Measurements from ENCODE around the gene ZDHHC24. TPM values are rescaled to one million over a fixed set of nuclear protein-coding genes. Genes with fewer than 3 reads are reported as not detected.

The ZDHHC24 gene
- total RNA-seq, 1 experiment from 2014 or later = 9.7 TPM

- ChIA-PET POLR2A (ENCODE audit: low non-redundant PET) (no interaction called here), CTCF (interaction anchor here (0.6 to 0.9 kb wide), 2 partner anchors 19 to 210 kb away, joined by 3 to 6 read pairs; no protein-coding TSS in a partner anchor)
- Histone ChIP-seq H3K27me3 (replicated peaks; ENCODE audit: insufficient read depth, low read depth, low read length, poor library complexity) (no peaks in the 10 kb centered on the region), H3K4me1 (ENCODE audit: insufficient read depth, low read length, poor library complexity, severe bottlenecking) (peaks cover 11% of the 10 kb centered on the region), H3K9me3 (ENCODE audit: low read depth, low read length, poor library complexity, severe bottlenecking) (no peaks in the 10 kb centered on the region), H3K27ac (ENCODE audit: low read depth, low read length, poor library complexity, severe bottlenecking) (peak overlapping the region; percentile 55), H3K36me3 (ENCODE audit: insufficient read depth, low read length, poor library complexity, severe bottlenecking) (peaks cover 8% of the 10 kb centered on the region), H3K4me3 (ENCODE audit: low read depth, low read length, poor library complexity, severe bottlenecking) (peak overlapping the region; percentile 67)
- TF ChIP-seq, protein P1, sequence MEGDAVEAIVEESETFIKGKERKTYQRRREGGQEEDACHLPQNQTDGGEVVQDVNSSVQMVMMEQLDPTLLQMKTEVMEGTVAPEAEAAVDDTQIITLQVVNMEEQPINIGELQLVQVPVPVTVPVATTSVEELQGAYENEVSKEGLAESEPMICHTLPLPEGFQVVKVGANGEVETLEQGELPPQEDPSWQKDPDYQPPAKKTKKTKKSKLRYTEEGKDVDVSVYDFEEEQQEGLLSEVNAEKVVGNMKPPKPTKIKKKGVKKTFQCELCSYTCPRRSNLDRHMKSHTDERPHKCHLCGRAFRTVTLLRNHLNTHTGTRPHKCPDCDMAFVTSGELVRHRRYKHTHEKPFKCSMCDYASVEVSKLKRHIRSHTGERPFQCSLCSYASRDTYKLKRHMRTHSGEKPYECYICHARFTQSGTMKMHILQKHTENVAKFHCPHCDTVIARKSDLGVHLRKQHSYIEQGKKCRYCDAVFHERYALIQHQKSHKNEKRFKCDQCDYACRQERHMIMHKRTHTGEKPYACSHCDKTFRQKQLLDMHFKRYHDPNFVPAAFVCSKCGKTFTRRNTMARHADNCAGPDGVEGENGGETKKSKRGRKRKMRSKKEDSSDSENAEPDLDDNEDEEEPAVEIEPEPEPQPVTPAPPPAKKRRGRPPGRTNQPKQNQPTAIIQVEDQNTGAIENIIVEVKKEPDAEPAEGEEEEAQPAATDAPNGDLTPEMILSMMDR (conservative IDR thresholded peaks at IDR 0.05; ENCODE audit: low read depth, low read length) = no peak
- no peak for TF ChIP-seq EZH2 (IDR thresholded peaks at IDR 0.05; ENCODE audit: borderline replicate concordance, low read depth, low read length, poor library complexity, severe bottlenecking)
- no peak for DNase-seq (ENCODE audit: low spot score)
- TSS peak; percentile 64 for BruUV-seq (replicated peaks)
- intact Hi-C loops (cut with micrococcal nuclease; ENCODE audit: unreplicated experiment) = no loop called here
These were observed 34.9 kb downstream of the ZDHHC24 start for GRCh38 chr11:66510990-66511339.

DNA sequence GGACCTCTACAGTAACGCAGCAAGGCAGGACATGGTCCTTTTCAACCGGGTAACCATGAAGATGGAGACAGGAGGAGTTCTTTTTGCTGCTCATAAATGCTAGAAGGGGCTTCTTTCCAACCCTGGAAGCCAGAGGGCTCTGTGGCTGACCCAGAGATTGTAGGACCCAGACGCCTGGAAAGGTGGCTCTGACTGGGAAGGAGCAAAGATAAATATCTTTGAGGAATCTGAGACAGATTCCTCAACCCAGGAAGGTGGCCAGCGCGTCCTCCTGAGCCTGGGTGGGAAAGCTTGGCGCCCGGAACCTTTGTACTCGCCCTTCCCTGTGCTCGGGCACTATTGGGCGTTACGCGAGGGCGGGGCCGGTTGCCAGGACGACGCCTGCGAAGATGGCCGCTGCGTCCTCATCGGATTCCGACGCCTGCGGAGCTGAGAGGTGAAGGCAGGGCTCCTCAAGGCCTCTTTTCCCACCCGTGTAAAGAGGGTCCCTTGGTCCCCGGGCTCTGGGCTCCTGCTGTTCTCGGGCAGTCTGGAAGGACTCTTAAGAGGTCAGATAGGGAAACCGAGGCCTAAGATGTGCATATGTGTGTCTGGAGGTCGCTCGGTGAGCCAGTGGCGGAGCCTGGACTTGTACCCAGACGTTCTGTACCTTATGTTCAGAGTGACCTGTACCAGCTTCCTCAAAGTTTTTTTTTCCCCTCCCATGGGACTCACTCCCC lies 35.4 kb downstream of the ZDHHC24 start, which contains the start of gene BBS1:
TSS of gene BBS1 (plus strand) at position 365 of the 719 bp plus-strand sequence. CDS start at position 390, 25 bp downstream.
- Histone ChIP-seq H3K27me3 (replicated peaks; ENCODE audit: insufficient read depth, low read depth, low read length, poor library complexity) (no peaks in the 10 kb centered on the region), H3K4me3 (ENCODE audit: low read depth, low read length, poor library complexity, severe bottlenecking) (peak within 1 kb of the TSS; percentile 67), H3K4me1 (ENCODE audit: insufficient read depth, low read length, poor library complexity, severe bottlenecking) (peaks cover 11% of the 10 kb centered on the region), H3K27ac (ENCODE audit: low read depth, low read length, poor library complexity, severe bottlenecking) (peak within 1 kb of the TSS; percentile 55), H3K36me3 (ENCODE audit: insufficient read depth, low read length, poor library complexity, severe bottlenecking) (peaks cover 8% of the 10 kb centered on the region), H3K9me3 (ENCODE audit: low read depth, low read length, poor library complexity, severe bottlenecking) (no peaks in the 10 kb centered on the region)
- ChIA-PET POLR2A (ENCODE audit: low non-redundant PET) (no interaction called here), CTCF (interaction anchor here (0.6 to 0.9 kb wide), 2 partner anchors 19 to 209 kb away, joined by 3 to 6 read pairs; no protein-coding TSS in a partner anchor)
- DNase-seq (ENCODE audit: low spot score) = peak; percentile 93
- TF ChIP-seq EZH2 (IDR thresholded peaks at IDR 0.05; ENCODE audit: borderline replicate concordance, low read depth, low read length, poor library complexity, severe bottlenecking) = no peak
- TF ChIP-seq, protein P1 (conservative IDR thresholded peaks at IDR 0.05; ENCODE audit: low read depth, low read length) = no peak
- BruUV-seq (replicated peaks) = no TSS peak
- intact Hi-C loops (cut with micrococcal nuclease; ENCODE audit: unreplicated experiment) = no loop called here

- H3K4me1 ChIP-seq (ENCODE audit: insufficient read depth, low read length, poor library complexity, severe bottlenecking) = peaks cover 11% of the 10 kb centered on the region
- no peak for DNase-seq (ENCODE audit: low spot score)
- no peaks in the 10 kb centered on the region for H3K27me3 ChIP-seq (replicated peaks; ENCODE audit: insufficient read depth, low read depth, low read length, poor library complexity)
- intact Hi-C loops (cut with micrococcal nuclease; ENCODE audit: unreplicated experiment) = no loop called here
- TF ChIP-seq, protein P1 (conservative IDR thresholded peaks at IDR 0.05; ENCODE audit: low read depth, low read length) = no peak
- no peak for TF ChIP-seq EZH2 (IDR thresholded peaks at IDR 0.05; ENCODE audit: borderline replicate concordance, low read depth, low read length, poor library complexity, severe bottlenecking)
- CTCF ChIA-PET = no interaction called here
- BruUV-seq (replicated peaks) = no TSS peak
- H3K4me3 ChIP-seq (ENCODE audit: low read depth, low read length, poor library complexity, severe bottlenecking) = no peak overlapping the region
- H3K27ac ChIP-seq (ENCODE audit: low read depth, low read length, poor library complexity, severe bottlenecking) = no peak overlapping the region
- no peaks in the 10 kb centered on the region for H3K9me3 ChIP-seq (ENCODE audit: low read depth, low read length, poor library complexity, severe bottlenecking)
- H3K36me3 ChIP-seq (ENCODE audit: insufficient read depth, low read length, poor library complexity, severe bottlenecking) = peaks cover 13% of the 10 kb centered on the region
- POLR2A ChIA-PET (ENCODE audit: low non-redundant PET) = no interaction called here
These were observed 36.7 kb downstream of the ZDHHC24 start for GRCh38 chr11:66509131-66509561.
